Measurements from ENCODE around the gene NINJ1.
"Not testable (repeated sequence)": the region's sequence is repeated elsewhere in the genome, so short reads cannot be mapped to it uniquely, and the experiment has no call there.

DNA sequence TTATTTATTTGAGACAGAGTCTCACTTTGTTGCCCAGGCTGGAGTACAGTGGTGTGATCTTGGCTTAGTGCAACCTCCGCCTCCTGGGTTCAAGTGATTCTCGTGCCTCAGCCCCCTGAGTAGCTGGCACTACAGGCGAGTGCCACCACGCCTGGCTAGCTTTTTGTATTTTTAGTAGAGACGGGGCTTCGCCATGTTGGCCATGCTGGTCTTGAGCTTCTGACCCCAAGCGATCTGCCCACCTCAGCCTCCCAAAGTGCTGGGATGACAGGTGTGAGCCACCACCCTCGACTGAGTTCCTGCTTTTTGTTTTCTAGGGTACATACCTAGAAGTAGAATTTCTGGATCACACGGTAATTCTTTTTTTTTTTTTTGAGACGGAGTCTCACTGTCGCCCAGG, 33.0 kb downstream of the NINJ1 start:
- TF ChIP-seq, protein P1, sequence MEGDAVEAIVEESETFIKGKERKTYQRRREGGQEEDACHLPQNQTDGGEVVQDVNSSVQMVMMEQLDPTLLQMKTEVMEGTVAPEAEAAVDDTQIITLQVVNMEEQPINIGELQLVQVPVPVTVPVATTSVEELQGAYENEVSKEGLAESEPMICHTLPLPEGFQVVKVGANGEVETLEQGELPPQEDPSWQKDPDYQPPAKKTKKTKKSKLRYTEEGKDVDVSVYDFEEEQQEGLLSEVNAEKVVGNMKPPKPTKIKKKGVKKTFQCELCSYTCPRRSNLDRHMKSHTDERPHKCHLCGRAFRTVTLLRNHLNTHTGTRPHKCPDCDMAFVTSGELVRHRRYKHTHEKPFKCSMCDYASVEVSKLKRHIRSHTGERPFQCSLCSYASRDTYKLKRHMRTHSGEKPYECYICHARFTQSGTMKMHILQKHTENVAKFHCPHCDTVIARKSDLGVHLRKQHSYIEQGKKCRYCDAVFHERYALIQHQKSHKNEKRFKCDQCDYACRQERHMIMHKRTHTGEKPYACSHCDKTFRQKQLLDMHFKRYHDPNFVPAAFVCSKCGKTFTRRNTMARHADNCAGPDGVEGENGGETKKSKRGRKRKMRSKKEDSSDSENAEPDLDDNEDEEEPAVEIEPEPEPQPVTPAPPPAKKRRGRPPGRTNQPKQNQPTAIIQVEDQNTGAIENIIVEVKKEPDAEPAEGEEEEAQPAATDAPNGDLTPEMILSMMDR (IDR thresholded peaks at IDR 0.05; ENCODE audit: control extremely low read depth in 1 of 3, insufficient read depth in 1 of 3, low read depth in 1 of 3, low read length in 3 of 3), result not testable (repeated sequence)
- not testable (repeated sequence) for TF ChIP-seq ATF2 (IDR thresholded peaks at IDR 0.05; ENCODE audit: low read length); BACH1 (IDR thresholded peaks at IDR 0.05; ENCODE audit: low read length); POLR2AphosphoS5 (IDR thresholded peaks at IDR 0.05; ENCODE audit: low read depth, low read length); POLR2A (IDR thresholded peaks at IDR 0.05; ENCODE audit: control extremely low read depth in 1 of 2, low read depth in 2 of 2, low read length in 2 of 2); CBX8 (IDR thresholded peaks at IDR 0.05; ENCODE audit: borderline replicate concordance, low read depth, low read length); RAD21 (IDR thresholded peaks at IDR 0.05 in 1 of 2, conservative IDR thresholded peaks at IDR 0.05 in 1 of 2; ENCODE audit: low read depth in 2 of 2, low read length in 2 of 2)

All from H1 (cell line).